GM20000 (cell line): ENCODE results near the gene TGM2.

ENCODE experiments used
- DNase-seq: peaks from one replicate; pipeline ENCODE4 v3.0.0; 2012; ENCODE audit warnings: low spot score
- CTCF ChIP-seq: IDR thresholded peaks from 2 replicates; pipeline ENCODE4 v1.5.1; 2012; ENCODE audit warnings: mild to moderate bottlenecking, control low read depth; ENCODE audit errors: extremely low read depth, missing control alignments

TGM2 gene

GRCh38 chr20:38082894-38083293, 82.2 kb downstream of the TGM2 start:
- no peak for TF ChIP-seq CTCF
- DNase-seq: no peak

- DNase-seq: no peak
- TF ChIP-seq CTCF: no peak
Measured at GRCh38 chr20:38081575-38081974, 83.5 kb downstream of the TGM2 start.

GRCh38 chr20:38079353-38079752, 85.7 kb downstream of the TGM2 start:
- no peak for TF ChIP-seq CTCF
- DNase-seq: no peak

- DNase-seq: no peak
- TF ChIP-seq CTCF: no peak
Measured at GRCh38 chr20:38078084-38078483, 87.0 kb downstream of the TGM2 start.
